Epithelial cell of prostate (primary cell): ENCODE data around the gene CAPN2.

Source experiments
- DNase-seq: peaks from one replicate; pipeline ENCODE4 v3.0.0-alpha.2; 2011; ENCODE audit warnings: low read depth, low spot score
- H3K27ac ChIP-seq: fragments of 450-650 bp; 2 replicates; pipeline ENCODE4 v1.5.1; 2017; ENCODE audit warnings: mild to moderate bottlenecking

The CAPN2 gene

GRCh38 chr1:223714849-223715603, 2.7 kb downstream of the CAPN2 start:
- peak; percentile 83 for DNase-seq
- H3K27ac ChIP-seq: peak overlapping the region; percentile 99

- no peak for DNase-seq
- peak overlapping the region; percentile 99 for H3K27ac ChIP-seq
Observed at GRCh38 chr1:223715604-223716172, 3.3 kb downstream of the CAPN2 start.

GRCh38 chr1:223716302-223716862, 4.0 kb downstream of the CAPN2 start:
- no peak for DNase-seq
- peak overlapping the region; percentile 99 for H3K27ac ChIP-seq

GRCh38 chr1:223717123-223717522, 4.8 kb downstream of the CAPN2 start:
- peak overlapping the region; percentile 99 for H3K27ac ChIP-seq
- no peak for DNase-seq

- H3K27ac ChIP-seq: peak overlapping the region; percentile 99
- DNase-seq: no peak
Observed at GRCh38 chr1:223717695-223718363, 5.5 kb downstream of the CAPN2 start.

GRCh38 chr1:223718850-223719249, 6.5 kb downstream of the CAPN2 start:
- peak overlapping the region; percentile 99 for H3K27ac ChIP-seq
- no peak for DNase-seq

GRCh38 chr1:223720971-223721591, 8.7 kb downstream of the CAPN2 start:
- no peak for DNase-seq
- H3K27ac ChIP-seq: peak overlapping the region; percentile 99

GRCh38 chr1:223721658-223722607, 9.6 kb downstream of the CAPN2 start:
- peak overlapping the region; percentile 99 for H3K27ac ChIP-seq

GRCh38 chr1:223723351-223723904, 11.1 kb downstream of the CAPN2 start:
- no peak for DNase-seq
- H3K27ac ChIP-seq: peak overlapping the region; percentile 99

More at GRCh38 chr1:223721658-223722607, 9.6 kb downstream of the CAPN2 start:
- no peak for DNase-seq

- DNase-seq: no peak
- peak overlapping the region; percentile 99 for H3K27ac ChIP-seq
Observed at GRCh38 chr1:223724376-223724775, 12.0 kb downstream of the CAPN2 start.

GRCh38 chr1:223725578-223725977, 13.2 kb downstream of the CAPN2 start:
- H3K27ac ChIP-seq: peak overlapping the region; percentile 99
- no peak for DNase-seq

- peak overlapping the region; percentile 99 for H3K27ac ChIP-seq
- no peak for DNase-seq
Observed at GRCh38 chr1:223726380-223727001, 14.2 kb downstream of the CAPN2 start.

- DNase-seq: no peak
- H3K27ac ChIP-seq: peak overlapping the region; percentile 99
Observed at GRCh38 chr1:223727541-223727940, 15.2 kb downstream of the CAPN2 start.

- peak overlapping the region; percentile 99 for H3K27ac ChIP-seq
- no peak for DNase-seq
Observed at GRCh38 chr1:223729906-223730305, 17.6 kb downstream of the CAPN2 start.

GRCh38 chr1:223730479-223731132, 18.3 kb downstream of the CAPN2 start:
- no peak for DNase-seq
- peak overlapping the region; percentile 99 for H3K27ac ChIP-seq

- DNase-seq: no peak
- peak overlapping the region; percentile 99 for H3K27ac ChIP-seq
Observed at GRCh38 chr1:223731133-223731770, 18.9 kb downstream of the CAPN2 start.

GRCh38 chr1:223732993-223733798, 20.9 kb downstream of the CAPN2 start:
- peak overlapping the region; percentile 99 for H3K27ac ChIP-seq
- no peak for DNase-seq
